GM12878 (cell line): ENCODE data around the gene FTL. TPM values are rescaled to one million over a fixed set of nuclear protein-coding genes. Genes with fewer than 3 reads are reported as not detected.

ENCODE experiments used
- ATAC-seq: fragments of 200-7000 bp; cut with Tn5 transposase; 3 replicates; pipeline ENCODE4 v1.9.1; 2020; ENCODE audit warnings: mild to moderate bottlenecking, moderate library complexity
- BruUV-seq: library from RNA; stranded (reverse); fragments of 400-500 nt; replicated peaks from 2 replicates; lab custom pipeline; 2021; lab: Mats Ljungman, UMichigan
- CTCF ChIA-PET: fragments of 300-600 bp; sonication (Branson Sonifier 250); formaldehyde crosslinking; extraction: SDS; loops from one replicate; lab custom pipeline; 2021; ENCODE audit warnings: inconsistent platforms; lab: Yijun Ruan, JAX
- POLR2A ChIA-PET: fragments of 350-600 bp; formaldehyde crosslinking; extraction: SDS; loops from one replicate; lab custom pipeline; 2021; ENCODE audit warnings: inconsistent platforms; lab: Charles Lee
- RAD21 ChIA-PET: fragments of 300-600 bp; sonication (Branson Sonifier 250); formaldehyde crosslinking; loops from one replicate; lab custom pipeline; 2023; ENCODE audit warnings: antibody characterized with exemption; ENCODE audit not compliant: unreplicated experiment; lab: Charles Lee
- SMC1A ChIA-PET: fragments of 300-600 bp; sonication (Branson Sonifier 250); formaldehyde crosslinking; loops from one replicate; lab custom pipeline; 2023; ENCODE audit not compliant: unreplicated experiment, uncharacterized antibody; lab: Charles Lee
- DNase-seq: peaks from one replicate; pipeline ENCODE4 v3.0.0-alpha.2; 2011; ENCODE audit warnings: low read depth, low spot score
- FAIRE-seq: peaks from 3 replicates; lab custom pipeline; 2011; peaks lifted over from hg19 to GRCh38; lab: Jason Lieb, UNC
- H2AFZ ChIP-seq: 2 replicates; pipeline ENCODE4 v1.6.0; 2011; ENCODE audit warnings: low read depth, low read length, control low read depth; ENCODE audit not compliant: control insufficient read depth
- H3K27ac ChIP-seq: 2 replicates; pipeline ENCODE4 v1.5.1; 2011; ENCODE audit warnings: control low read depth; ENCODE audit not compliant: control insufficient read depth, insufficient read depth
- H3K27me3 ChIP-seq, 2 experiments: replicated peaks in 1 of 2; 2 replicates each; pipeline versions ENCODE4 v1.6.0 to v1.6.1; 2011; ENCODE audit warnings: low read length in 1 of 2; ENCODE audit not compliant: control insufficient read depth in 2 of 2, insufficient read depth in 2 of 2
- H3K36me3 ChIP-seq, 2 experiments: 2 replicates each; pipeline ENCODE4 v1.5.1; 2011; ENCODE audit warnings: low read length in 1 of 2; ENCODE audit not compliant: control insufficient read depth in 2 of 2, insufficient read depth in 2 of 2
- H3K4me1 ChIP-seq: 2 replicates; pipeline ENCODE4 v1.6.1; 2011; ENCODE audit warnings: mild to moderate bottlenecking, low read length, moderate library complexity, mixed read lengths; ENCODE audit not compliant: control insufficient read depth, insufficient read depth
- H3K4me2 ChIP-seq: 2 replicates; pipeline ENCODE4 v1.6.0; 2011; ENCODE audit warnings: control low read depth; ENCODE audit not compliant: control insufficient read depth, insufficient read depth
- H3K4me3 ChIP-seq: fragments of 200-600 bp; sonication (generic); 2 replicates; pipeline ENCODE4 v1.5.1; 2016
- H3K79me2 ChIP-seq: 2 replicates; pipeline ENCODE4 v1.6.0; 2011; ENCODE audit warnings: low read length; ENCODE audit not compliant: control insufficient read depth, insufficient read depth
- H3K9ac ChIP-seq: 2 replicates; pipeline ENCODE4 v1.8.0; 2011; ENCODE audit warnings: low read length, control low read depth, mixed read lengths; ENCODE audit not compliant: control insufficient read depth, insufficient read depth
- H3K9me3 ChIP-seq: replicated peaks from 3 replicates; pipeline ENCODE4 v1.5.1; 2011; ENCODE audit warnings: mild to moderate bottlenecking, low read length; ENCODE audit not compliant: control insufficient read depth, insufficient read depth
- H4K20me1 ChIP-seq: 2 replicates; pipeline ENCODE4 v1.6.0; 2011; ENCODE audit not compliant: control insufficient read depth, insufficient read depth
- BMI1 ChIP-seq: fragments of 450-650 bp; IDR thresholded peaks from 2 replicates; pipeline ENCODE4 v1.6.1; 2016; ENCODE audit warnings: mild to moderate bottlenecking, moderate library complexity, borderline replicate concordance
- DPF2 ChIP-seq: fragments of 450-650 bp; IDR thresholded peaks from 2 replicates; pipeline ENCODE4 v1.6.1; 2017; ENCODE audit warnings: mild to moderate bottlenecking
- GATAD2B ChIP-seq: fragments of 450-650 bp; conservative IDR thresholded peaks from 2 replicates; pipeline ENCODE4 v1.6.1; 2017; ENCODE audit warnings: low read depth, mild to moderate bottlenecking, moderate library complexity
- RB1 ChIP-seq: fragments of 450-650 bp; formaldehyde crosslinking; IDR thresholded peaks from 2 replicates; pipeline ENCODE4 v1.6.1; 2017; ENCODE audit warnings: mild to moderate bottlenecking, borderline replicate concordance
- RELA ChIP-seq: fragments of 450-650 bp; IDR thresholded peaks from 2 replicates; pipeline ENCODE4 v1.8.0; 2014; ENCODE audit warnings: borderline replicate concordance; ENCODE audit not compliant: partially characterized antibody
- ZNF207 ChIP-seq: fragments of 450-650 bp; IDR thresholded peaks from 2 replicates; pipeline ENCODE4 v1.6.1; 2014; ENCODE audit warnings: antibody characterized with exemption, mild to moderate bottlenecking, borderline replicate concordance
- ZSCAN29 ChIP-seq: fragments of 450-650 bp; IDR thresholded peaks from 2 replicates; pipeline ENCODE4 v1.6.1; 2017; ENCODE audit warnings: mild to moderate bottlenecking, moderate library complexity
- WGBS: methylation state at CpG from one replicate; pipeline ENCODE4 v1.1.6; 2016; ENCODE audit warnings: low lambda C conversion rate; ENCODE audit not compliant: insufficient replicate concordance, insufficient coverage; ENCODE audit errors: missing lambda C conversion rate; 5-methylcytosine and 5-hydroxymethylcytosine counted together
- in situ Hi-C: fragments of 300-500 bp; cut with MboI; formaldehyde crosslinking; loops from 9 replicates; pipeline ENCODE4 v1.14.3; 2018; ENCODE audit warnings: mixed read lengths
- intact Hi-C: fragments of 100-400 bp; cut with micrococcal nuclease; formaldehyde crosslinking; loops from one replicate; pipeline ENCODE4 v1.14.2; 2022; ENCODE audit not compliant: unreplicated experiment
- polyA plus RNA-seq, 11 experiments: library from polyadenylated mRNA; depleted of rRNA in 4 of 11; unstranded in 6 of 11; stranded (reverse) in 5 of 11; fragments of >200 nt; fragmentation: Nextera tagmentation in 4 of 11; fragmentation: Illumina TruSeq in 1 of 11; extraction: Ambion mirVana in 4 of 11; extraction: Trizol in 1 of 11; gene quantifications; 1 replicate in 1 of 11; 2 replicates in 10 of 11; pipeline versions ENCODE4 v1.2.1 to v1.2.3, GENCODE V29; 2011 to 2016; ENCODE audit warnings: inconsistent platforms in 2 of 11, missing spikeins in 2 of 11, low read depth in 1 of 11
- total RNA-seq, 4 experiments: library from RNA; depleted of rRNA in 3 of 4; stranded (reverse); fragments of >200 nt in 3 of 4; fragmentation: Illumina TruSeq in 1 of 4; extraction: Trizol in 1 of 4; gene quantifications; 2 replicates each; pipeline versions ENCODE4 v1.2.1 to v1.2.3, GENCODE V29; 2013 to 2021
- TF ChIP-seq, protein P1 (sequence below): IDR thresholded peaks from 2 replicates; pipeline ENCODE4 v1.6.1; 2012; ENCODE audit warnings: low read depth, low read length, improper control_type of control experiment
- TF ChIP-seq, protein P2 (sequence below): fragments of 450-650 bp; formaldehyde crosslinking; IDR thresholded peaks from 2 replicates; pipeline ENCODE4 v1.5.0; 2022; ENCODE audit warnings: mild to moderate bottlenecking, missing genetic modification characterization

FTL gene
- total and polyA plus RNA-seq, 10 of the 15 experiments (the other 5 are each of a cell fraction or from before 2014, with no cell fraction given), result 364 to 8,913 (median 1,595) TPM

DNA sequence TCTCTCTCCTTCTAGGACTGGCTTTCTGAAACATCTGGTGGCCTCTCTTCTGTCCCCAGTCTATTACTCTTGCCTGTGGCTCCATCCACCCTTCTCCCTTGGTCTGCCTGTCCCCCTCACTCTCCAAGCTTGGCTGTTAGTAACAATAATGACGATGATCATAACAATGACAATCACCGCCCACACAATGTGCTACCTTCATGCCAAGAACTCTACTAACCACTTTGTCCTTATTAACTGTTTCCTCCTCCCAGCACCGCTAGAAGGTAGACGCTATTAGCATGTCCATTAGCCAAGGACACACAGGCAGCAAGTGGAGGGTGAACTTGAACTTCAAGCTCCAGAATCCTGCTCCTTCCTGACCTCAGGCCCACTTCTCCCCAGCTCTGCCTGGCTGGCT lies 25.3 kb downstream of the FTL start:
- Histone ChIP-seq H3K4me2 (peak overlapping the region; percentile 7; the same call in 1 of the 2 replicates), H3K9ac (no peak overlapping the region), H3K27ac (no peak overlapping the region), H3K9me3 (no peaks in the 10 kb centered on the region), H3K36me3 (peaks cover 0 to 15% of the 10 kb centered on the region in 2 experiments; a peak in 3 of 4 replicates), H3K79me2 (peaks cover 45% of the 10 kb centered on the region), H4K20me1 (no peaks in the 10 kb centered on the region), H3K4me3 (no peak overlapping the region), H3K27me3 (no peaks in the 10 kb centered on the region), H3K4me1 (peaks cover 3% of the 10 kb centered on the region), H2AFZ (no peak overlapping the region)
- POLR2A ChIA-PET, result no interaction called here
- 100% methylated on average over 4 of the region's 4 CpGs for WGBS
- in situ Hi-C loops (no loop called here), intact Hi-C loops (no loop called here)
- CTCF ChIA-PET, result interaction anchor here (1.1 to 4.0 kb wide), 2 partner anchors 11 to 19 kb away, joined by 3 to 55 read pairs; no protein-coding TSS in a partner anchor
- RAD21 ChIA-PET, result no interaction called here
- peak; percentile 54 for FAIRE-seq
- SMC1A ChIA-PET, result interaction anchor here (1.1 kb wide), 1 partner anchor 12 kb away, joined by 3 read pairs; no protein-coding TSS in a partner anchor
- TF ChIP-seq, protein P1, sequence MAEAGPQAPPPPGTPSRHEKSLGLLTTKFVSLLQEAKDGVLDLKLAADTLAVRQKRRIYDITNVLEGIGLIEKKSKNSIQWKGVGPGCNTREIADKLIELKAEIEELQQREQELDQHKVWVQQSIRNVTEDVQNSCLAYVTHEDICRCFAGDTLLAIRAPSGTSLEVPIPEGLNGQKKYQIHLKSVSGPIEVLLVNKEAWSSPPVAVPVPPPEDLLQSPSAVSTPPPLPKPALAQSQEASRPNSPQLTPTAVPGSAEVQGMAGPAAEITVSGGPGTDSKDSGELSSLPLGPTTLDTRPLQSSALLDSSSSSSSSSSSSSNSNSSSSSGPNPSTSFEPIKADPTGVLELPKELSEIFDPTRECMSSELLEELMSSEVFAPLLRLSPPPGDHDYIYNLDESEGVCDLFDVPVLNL, result no peak
- TF ChIP-seq DPF2 (no peak), ZSCAN29 (no peak), RB1 (no peak), ZNF207 (no peak), BMI1 (no peak), RELA (no peak), GATAD2B (no peak)
- TF ChIP-seq, protein P2, sequence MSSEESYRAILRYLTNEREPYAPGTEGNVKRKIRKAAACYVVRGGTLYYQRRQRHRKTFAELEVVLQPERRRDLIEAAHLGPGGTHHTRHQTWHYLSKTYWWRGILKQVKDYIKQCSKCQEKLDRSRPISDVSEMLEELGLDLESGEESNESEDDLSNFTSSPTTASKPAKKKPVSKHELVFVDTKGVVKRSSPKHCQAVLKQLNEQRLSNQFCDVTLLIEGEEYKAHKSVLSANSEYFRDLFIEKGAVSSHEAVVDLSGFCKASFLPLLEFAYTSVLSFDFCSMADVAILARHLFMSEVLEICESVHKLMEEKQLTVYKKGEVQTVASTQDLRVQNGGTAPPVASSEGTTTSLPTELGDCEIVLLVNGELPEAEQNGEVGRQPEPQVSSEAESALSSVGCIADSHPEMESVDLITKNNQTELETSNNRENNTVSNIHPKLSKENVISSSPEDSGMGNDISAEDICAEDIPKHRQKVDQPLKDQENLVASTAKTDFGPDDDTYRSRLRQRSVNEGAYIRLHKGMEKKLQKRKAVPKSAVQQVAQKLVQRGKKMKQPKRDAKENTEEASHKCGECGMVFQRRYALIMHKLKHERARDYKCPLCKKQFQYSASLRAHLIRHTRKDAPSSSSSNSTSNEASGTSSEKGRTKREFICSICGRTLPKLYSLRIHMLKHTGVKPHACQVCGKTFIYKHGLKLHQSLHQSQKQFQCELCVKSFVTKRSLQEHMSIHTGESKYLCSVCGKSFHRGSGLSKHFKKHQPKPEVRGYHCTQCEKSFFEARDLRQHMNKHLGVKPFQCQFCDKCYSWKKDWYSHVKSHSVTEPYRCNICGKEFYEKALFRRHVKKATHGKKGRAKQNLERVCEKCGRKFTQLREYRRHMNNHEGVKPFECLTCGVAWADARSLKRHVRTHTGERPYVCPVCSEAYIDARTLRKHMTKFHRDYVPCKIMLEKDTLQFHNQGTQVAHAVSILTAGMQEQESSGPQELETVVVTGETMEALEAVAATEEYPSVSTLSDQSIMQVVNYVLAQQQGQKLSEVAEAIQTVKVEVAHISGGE (CRISPR knock-in tag), result no peak
- no peak for DNase-seq
- no peak for ATAC-seq
- BruUV-seq, result TSS peak; percentile 30
